GM19452 (cell line): ENCODE data around the gene TINCR.
"Not testable (repeated sequence)": the region's sequence is repeated elsewhere in the genome, so short reads cannot be mapped to it uniquely, and the experiment has no call there.

Source experiments
- ATAC-seq: cut with Tn5 transposase; IDR thresholded peaks from one replicate; pipeline ENCODE4 v1.9.1; 2021; ENCODE audit not compliant: unreplicated experiment

TINCR gene

DNA sequence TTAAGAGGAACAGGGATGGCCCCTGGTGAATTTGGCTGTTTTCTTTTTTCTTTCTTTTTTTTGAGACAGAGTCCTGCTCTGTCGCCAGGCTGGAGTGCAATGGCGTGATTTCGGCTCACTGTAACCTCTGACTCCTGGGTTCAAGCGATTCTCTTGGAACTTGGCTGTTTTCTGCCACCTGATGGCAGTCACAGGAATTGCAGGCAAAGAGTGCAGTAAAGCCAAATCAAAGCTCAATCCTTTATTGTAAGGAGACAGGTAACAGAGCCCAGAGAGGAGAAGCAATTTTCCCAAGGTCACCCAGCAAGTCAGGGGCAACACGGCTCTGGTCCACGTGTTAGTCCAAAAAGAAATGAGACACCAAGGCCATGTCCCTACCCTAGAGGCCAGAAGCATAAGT lies 6.2 kb downstream of the TINCR start:
- no peak for ATAC-seq

GRCh38 chr19:5560156-5560555 lies 7.6 kb downstream of the TINCR start:
- no peak for ATAC-seq

GRCh38 chr19:5559804-5560133 lies 8.0 kb downstream of the TINCR start:
- ATAC-seq, result no peak

DNA sequence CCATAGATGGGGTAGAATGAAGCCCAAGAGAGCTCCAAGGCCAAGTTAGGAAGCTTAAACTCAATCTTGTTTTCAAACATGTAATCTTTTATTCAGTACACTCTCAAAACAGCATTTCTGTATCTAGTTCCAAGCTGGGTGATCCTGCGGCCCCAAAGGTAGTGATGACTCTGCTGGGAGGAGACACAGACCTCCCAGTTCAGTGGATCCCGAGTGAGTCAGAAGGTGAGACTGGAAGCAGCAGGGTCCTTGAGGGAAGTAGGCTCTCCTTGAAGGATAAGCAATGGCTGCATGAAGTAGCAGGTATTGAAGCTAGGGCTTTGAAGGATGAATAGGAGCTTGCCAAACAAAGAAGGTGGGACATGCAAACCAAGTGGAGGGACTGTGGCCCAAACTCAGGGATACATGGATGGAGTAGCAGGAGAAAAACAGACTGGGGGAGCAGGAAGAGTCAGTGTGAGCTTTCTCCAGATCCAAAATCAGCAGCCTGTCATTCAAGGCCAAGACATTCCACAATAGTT lies 9.6 kb downstream of the TINCR start:
- no peak for ATAC-seq

DNA sequence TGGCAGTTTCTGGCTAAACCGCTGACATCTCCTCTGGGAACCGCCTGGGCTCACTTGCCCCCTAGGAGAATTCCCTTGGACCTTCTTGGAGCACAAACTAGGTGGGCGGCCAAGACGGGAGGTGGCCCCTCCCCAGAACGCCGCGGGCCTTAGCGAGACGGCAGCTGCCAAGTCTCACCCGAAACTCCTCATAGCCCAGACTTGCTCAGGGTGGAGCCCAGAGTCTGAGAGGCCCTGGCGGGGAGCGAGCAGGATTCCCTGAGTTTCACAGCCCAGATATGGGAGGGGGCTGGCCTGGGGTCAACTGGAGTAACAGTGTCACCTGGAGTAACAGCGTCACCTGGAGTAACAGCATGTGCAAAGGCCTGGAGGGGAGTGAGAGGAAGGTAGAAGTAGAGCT lies 10.1 kb downstream of the TINCR start:
- no peak for ATAC-seq

GRCh38 chr19:5554828-5555227 lies 12.9 kb downstream of the TINCR start:
- ATAC-seq, result no peak

DNA sequence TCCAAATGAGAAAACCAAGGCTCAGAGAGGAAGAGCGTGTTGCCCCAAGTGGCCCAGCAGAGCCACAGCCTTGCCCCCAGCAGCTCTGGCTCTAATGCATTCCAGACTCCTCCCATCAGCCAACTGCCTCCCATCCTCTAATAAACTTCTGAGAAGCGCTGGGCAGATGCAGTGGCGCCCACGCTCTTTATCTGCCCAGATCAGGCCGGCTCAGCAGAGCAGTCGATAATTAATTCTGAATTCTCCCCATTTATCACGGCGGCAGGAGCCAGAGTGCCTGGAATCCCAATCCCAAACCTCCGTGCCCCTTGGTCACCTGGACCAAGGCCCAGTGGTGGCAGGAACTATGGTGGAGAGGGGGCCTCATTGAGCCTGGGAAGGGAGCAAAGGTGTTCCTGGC lies 13.9 kb downstream of the TINCR start:
- no peak for ATAC-seq

DNA sequence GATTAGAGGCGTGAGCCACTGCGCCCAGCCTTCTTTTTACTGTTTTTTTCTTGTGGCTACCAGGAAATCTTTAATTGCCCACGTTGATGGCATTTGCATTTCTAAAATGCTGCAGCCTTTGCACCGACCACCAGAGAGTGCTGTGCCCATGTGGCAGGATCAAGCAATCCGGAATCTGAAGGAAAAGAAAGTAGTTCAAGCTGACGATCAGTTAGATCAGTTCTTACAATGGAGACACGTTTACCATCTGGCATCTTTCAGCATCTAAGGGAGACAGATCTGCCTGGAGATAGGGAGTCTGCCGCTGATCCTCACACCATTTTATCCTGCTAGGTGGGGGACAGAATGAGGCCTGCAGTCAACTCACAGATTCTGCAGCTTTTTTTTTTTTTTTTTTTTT lies 19.9 kb downstream of the TINCR start:
- ATAC-seq, result no peak

- ATAC-seq, result no peak
These were observed 21.8 kb downstream of the TINCR start for GRCh38 chr19:5545984-5546383.

- ATAC-seq, result no peak
These were observed 22.7 kb downstream of the TINCR start for GRCh38 chr19:5545051-5545450.

DNA sequence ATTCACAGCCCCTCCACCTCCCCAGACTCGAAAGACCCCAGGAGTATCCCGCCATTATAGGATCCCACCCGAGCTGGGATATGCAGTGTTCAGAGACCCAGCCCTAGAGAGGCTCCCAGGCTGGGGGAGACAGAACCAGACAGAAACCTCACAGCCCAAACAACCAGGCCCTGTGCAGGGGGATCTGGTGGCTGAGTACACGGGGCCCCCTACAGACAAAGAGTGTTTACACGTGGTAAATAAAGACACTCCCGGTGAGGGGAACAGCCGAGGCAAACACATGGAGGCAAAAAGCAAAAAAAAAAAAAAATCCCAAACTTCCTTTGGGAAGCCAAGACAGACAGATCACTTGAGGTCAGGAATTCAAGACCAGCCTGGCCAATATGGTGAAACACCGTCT lies 25.1 kb downstream of the TINCR start:
- ATAC-seq, result no peak

GRCh38 chr19:5541456-5541855 lies 26.3 kb downstream of the TINCR start:
- ATAC-seq, result no peak

GRCh38 chr19:5540208-5540607 lies 27.5 kb downstream of the TINCR start:
- no peak for ATAC-seq

GRCh38 chr19:5537870-5538269 lies 29.9 kb downstream of the TINCR start:
- no peak for ATAC-seq

DNA sequence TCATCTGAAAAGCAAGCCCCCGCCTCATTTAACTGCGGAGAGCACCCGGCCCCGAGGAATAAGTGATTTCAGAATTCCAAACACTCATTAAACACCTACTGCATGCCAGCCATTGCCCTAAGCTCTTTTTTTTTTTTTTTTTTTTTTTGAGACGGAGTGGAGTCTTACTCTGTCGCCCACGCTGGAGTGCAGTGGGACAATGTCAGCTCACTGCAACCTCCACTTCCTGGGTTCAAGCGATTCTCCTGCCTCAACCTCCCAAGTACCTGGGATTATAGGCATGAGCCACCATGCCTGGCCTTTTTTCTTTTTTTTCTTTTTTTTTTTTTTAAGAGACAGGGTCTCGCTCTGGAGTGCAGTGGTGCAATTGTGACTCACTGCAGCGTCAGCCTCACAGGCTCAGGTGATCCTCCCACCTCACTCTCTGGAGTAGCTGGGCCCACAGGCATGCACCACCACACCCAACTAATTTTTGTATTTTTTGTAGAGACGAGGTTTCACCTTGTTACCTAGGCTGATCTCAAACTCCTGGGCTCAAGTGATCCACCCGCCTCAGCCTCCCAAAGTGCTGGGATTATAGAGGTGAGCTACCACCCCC lies 30.7 kb downstream of the TINCR start:
- ATAC-seq, result not testable (repeated sequence)

DNA sequence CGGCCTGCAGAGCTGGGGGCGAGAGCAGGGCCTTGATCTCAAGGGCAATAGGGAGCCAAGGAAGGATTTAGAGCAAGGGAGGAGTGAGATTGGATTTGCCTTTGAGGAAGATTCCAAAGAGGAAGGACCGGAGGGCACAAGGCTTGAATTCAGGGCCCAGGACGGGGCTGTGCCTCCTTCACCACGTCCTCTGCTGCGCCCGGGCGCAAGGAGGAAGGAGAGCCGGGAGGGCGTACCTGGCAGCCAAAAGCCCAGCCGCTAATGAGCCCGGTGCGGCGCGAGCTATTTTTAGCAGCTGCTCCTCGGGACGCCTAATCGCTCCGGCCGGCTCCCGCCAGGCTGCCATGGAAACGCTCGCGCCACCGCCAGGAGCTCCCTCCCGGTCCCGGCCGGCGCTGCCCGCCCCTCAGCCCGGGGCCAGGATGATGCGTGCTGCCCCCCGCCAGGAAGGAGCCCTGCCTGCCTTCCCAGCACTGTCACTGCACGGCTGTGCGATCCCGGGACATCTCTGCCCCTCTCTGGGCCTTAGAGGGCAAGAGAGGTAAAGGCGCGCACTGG lies 31.3 kb downstream of the TINCR start:
- ATAC-seq, result no peak

GRCh38 chr19:5534787-5535586 lies 32.8 kb downstream of the TINCR start:
- ATAC-seq, result no peak

- ATAC-seq, result no peak
These were observed 34.5 kb downstream of the TINCR start for GRCh38 chr19:5533257-5533656.

DNA sequence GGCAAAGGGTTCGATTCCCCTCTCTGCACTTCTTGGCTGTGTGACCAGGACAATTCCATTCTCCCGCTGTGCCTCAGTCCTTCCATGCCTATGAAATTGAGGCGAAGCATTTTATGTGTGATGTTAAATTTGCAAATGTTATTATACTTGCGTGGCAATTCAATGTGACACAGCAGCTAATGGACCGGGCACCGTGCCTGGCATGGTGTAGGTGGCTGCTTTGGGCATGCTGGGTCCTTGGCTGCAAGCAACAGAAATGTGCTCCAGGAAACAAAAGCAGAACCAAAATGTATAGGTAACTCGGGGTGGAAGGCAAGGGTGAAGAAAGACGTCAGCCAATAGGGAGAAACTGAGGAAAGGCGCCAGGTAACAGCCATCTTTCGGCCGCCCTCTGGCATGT lies 37.1 kb downstream of the TINCR start:
- ATAC-seq, result no peak

DNA sequence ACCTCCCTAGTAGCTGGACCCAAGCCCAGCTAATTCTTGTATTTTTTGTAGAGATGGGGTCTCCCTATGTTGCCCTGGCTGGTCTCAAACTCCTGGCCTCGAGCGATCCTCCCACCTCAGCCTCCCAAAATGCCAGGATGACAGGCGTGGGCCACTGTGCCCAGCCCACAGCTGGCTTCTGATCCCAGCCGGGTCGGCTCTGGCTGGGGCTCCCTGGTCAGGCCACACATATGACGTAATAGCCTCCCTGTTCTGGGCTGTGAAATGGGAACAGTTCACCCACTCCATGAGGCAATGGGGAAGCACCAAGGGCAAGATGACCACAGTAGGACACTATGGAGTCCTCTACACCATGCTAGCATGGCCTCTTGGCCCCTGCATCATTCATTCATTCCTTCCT lies 41.1 kb downstream of the TINCR start:
- no peak for ATAC-seq

GRCh38 chr19:5524081-5524480 lies 43.7 kb downstream of the TINCR start:
- no peak for ATAC-seq

DNA sequence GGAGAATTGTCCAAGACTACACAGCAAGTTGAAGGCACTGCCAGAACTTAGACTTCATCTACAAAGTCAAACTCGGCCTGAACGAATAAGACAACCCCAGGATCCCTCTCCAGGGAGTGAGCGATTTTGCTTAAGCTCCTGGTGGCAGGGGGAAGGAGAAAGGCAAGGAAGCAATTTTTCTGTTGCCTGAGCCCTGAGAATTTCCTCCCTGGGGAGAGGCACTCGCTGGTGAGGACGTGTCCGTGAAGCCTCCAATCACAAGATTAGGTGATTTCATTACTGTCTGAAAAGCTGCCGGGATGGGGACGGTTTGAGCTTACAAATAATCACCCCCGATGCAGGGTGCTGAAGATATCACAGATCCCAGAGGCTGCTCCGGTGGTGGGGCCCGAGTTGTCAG lies 45.6 kb downstream of the TINCR start:
- no peak for ATAC-seq
